Large intestine (tissue), 3 donors: ENCODE measurements around the gene RRN3. TPM values are rescaled to one million over a fixed set of nuclear protein-coding genes. Genes with fewer than 3 reads are reported as not detected.
"Not testable (repeated sequence)": the region's sequence is repeated elsewhere in the genome, so short reads cannot be mapped to it uniquely, and the experiment has no call there.

Experiments
- DNase-seq, 2 donors: peaks; one replicate each; pipeline versions ENCODE4 v3.0.0 to v3.0.0-alpha.2; 2013
- H3K27ac ChIP-seq: one replicate; pipeline ENCODE4 v1.5.1; 2013; ENCODE audit warnings: low read length
- H3K27me3 ChIP-seq: 2 replicates; pipeline ENCODE4 v1.6.1; 2013; ENCODE audit warnings: low read length; ENCODE audit not compliant: control insufficient read depth, insufficient read depth
- H3K36me3 ChIP-seq: 2 replicates; pipeline ENCODE4 v1.6.1; 2013; ENCODE audit warnings: low read length; ENCODE audit not compliant: control insufficient read depth, insufficient read depth
- H3K4me1 ChIP-seq: one replicate; pipeline ENCODE4 v1.6.1; 2013; ENCODE audit warnings: low read length; ENCODE audit not compliant: control insufficient read depth, insufficient read depth
- H3K4me3 ChIP-seq: one replicate; pipeline ENCODE4 v1.5.1; 2013; ENCODE audit warnings: low read length
- H3K9me3 ChIP-seq: one replicate; pipeline ENCODE4 v1.6.1; 2013; ENCODE audit warnings: mild to moderate bottlenecking, low read depth, low read length, moderate library complexity; ENCODE audit not compliant: control insufficient read depth
- WGBS: methylation state at CpG from one replicate; pipeline ENCODE4 v1.1.5; 2013; ENCODE audit warnings: low lambda C conversion rate; ENCODE audit not compliant: insufficient coverage; 5-methylcytosine and 5-hydroxymethylcytosine counted together
- polyA plus RNA-seq: library from polyadenylated mRNA; unstranded; fragments of 120-200 nt; gene quantifications from one replicate; pipeline ENCODE4 v1.2.1, GENCODE V29; 2013

The RRN3 gene
- polyA plus RNA-seq, 1 donor = 41.7 TPM

GRCh38 chr16:15034266-15035162 is 59.6 kb downstream of the RRN3 start:
- H3K27me3 ChIP-seq = no peaks in the 10 kb centered on the region
- H3K4me1 ChIP-seq = no peaks in the 10 kb centered on the region
- 80% methylated on average over 1 of the region's 23 CpGs for WGBS
- no peak for DNase-seq
- H3K36me3 ChIP-seq = peaks cover 83% of the 10 kb centered on the region
- H3K9me3 ChIP-seq = no peaks in the 10 kb centered on the region
- no peak overlapping the region for H3K27ac ChIP-seq
- no peak overlapping the region for H3K4me3 ChIP-seq

GRCh38 chr16:15033309-15033707 is 60.8 kb downstream of the RRN3 start:
- Histone ChIP-seq H3K4me1 (no peaks in the 10 kb centered on the region), H3K27ac (no peak overlapping the region), H3K27me3 (no peaks in the 10 kb centered on the region), H3K4me3 (no peak overlapping the region), H3K9me3 (no peaks in the 10 kb centered on the region), H3K36me3 (peaks cover 84% of the 10 kb centered on the region)
- no peak for DNase-seq
- WGBS = no CpG with 5 or more reads among the region's 14 CpGs

DNA sequence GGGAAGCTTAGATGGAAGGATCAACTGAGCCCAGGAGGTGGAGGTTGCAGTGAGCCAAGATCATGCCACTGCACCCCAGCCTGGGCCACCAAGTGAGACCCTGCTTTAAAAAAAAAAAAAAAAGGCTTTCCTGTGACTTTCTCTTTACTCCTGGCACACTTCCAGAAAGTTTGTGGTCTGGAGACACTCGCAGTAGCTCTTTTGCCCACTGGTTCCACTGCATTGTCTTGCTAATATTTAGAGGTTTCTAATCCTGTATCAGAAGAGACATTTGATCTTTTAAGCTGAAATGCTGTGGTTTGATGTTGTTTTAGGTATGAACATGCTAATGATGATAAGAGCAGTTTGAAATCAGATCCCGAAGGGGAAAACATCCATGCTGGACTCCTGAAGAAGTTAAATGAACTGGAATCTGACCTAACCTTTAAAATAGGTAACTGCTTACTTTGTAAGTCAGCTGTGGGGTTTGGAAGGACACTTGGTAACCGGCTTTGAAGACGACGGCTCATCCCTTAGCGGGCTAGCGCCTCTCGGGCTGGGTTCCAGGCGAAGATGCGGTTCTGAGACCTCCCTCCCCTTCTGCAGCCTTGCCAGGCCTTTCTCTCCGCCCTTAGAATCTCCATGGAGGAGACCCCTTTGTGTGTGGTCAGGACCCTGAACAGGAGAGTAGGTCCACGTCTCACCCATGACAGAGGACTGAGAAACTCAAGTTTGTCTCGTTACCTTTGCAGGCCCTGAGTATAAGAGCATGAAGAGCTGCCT is 61.3 kb downstream of the RRN3 start:
- H3K36me3 ChIP-seq = peaks cover 85% of the 10 kb centered on the region
- H3K27ac ChIP-seq = no peak overlapping the region
- H3K9me3 ChIP-seq = no peaks in the 10 kb centered on the region
- no CpG with 5 or more reads among the region's 13 CpGs for WGBS
- DNase-seq = no peak
- no peaks in the 10 kb centered on the region for H3K4me1 ChIP-seq
- no peaks in the 10 kb centered on the region for H3K27me3 ChIP-seq
- H3K4me3 ChIP-seq = no peak overlapping the region

DNA sequence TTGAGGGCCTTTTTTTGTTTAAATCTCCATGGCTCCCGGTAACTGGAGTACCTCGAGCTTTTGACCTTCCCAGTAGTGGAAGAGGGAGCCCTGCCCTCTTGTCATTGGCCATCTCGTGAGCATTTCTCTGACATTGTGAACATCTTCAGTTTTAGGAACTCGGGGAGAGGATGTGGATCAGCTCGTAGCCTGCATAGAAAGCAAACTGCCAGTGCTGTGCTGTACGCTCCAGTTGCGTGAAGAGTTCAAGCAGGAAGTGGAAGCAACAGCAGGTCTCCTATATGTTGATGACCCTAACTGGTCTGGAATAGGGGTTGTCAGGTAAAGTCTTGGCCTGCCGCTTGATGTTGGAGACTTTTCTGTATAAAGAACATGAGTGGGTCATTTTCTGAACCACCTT is 62.5 kb downstream of the RRN3 start:
- no peak for DNase-seq
- H3K4me1 ChIP-seq = no peaks in the 10 kb centered on the region
- peaks cover 84% of the 10 kb centered on the region for H3K36me3 ChIP-seq

GRCh38 chr16:15031179-15031578 is 62.9 kb downstream of the RRN3 start:
- no peaks in the 10 kb centered on the region for H3K27me3 ChIP-seq
- H3K9me3 ChIP-seq = no peaks in the 10 kb centered on the region
- H3K36me3 ChIP-seq = peaks cover 81% of the 10 kb centered on the region
- H3K4me1 ChIP-seq = no peaks in the 10 kb centered on the region
- DNase-seq = no peak
- no CpG with 5 or more reads among the region's 2 CpGs for WGBS
- no peak overlapping the region for H3K27ac ChIP-seq
- no peak overlapping the region for H3K4me3 ChIP-seq

More for the DNA sequence above, 62.5 kb downstream of the RRN3 start:
- Histone ChIP-seq H3K27me3 (no peaks in the 10 kb centered on the region), H3K4me3 (no peak overlapping the region), H3K27ac (no peak overlapping the region), H3K9me3 (no peaks in the 10 kb centered on the region)
- WGBS = no CpG with 5 or more reads among the region's 8 CpGs

DNA sequence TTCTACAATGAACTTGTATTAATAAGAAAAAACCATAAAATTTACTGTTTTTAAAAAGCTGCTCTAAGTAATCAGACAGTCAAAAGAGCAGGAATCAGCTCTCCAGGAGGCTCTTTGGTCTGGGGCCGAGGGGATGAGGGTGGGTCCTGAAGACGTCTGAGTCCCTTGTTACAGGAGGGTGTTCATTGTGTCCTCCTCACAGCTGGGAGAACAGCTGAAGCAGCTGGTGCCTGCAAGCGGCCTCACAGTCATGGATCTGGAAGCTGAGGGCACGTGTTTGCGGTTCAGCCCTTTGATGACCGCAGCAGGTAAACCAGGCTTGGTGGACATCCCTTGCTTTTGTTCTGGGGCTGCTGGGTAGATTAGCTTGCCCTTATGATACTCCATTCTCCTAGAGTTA is 64.3 kb downstream of the RRN3 start:
- not testable (repeated sequence) for H3K4me3 ChIP-seq, H3K9me3 ChIP-seq, H3K27ac ChIP-seq, H3K27me3 ChIP-seq, DNase-seq, H3K4me1 ChIP-seq
- WGBS = no CpG with 5 or more reads among the region's 6 CpGs
- peaks cover 79% of the 10 kb centered on the region for H3K36me3 ChIP-seq

DNA sequence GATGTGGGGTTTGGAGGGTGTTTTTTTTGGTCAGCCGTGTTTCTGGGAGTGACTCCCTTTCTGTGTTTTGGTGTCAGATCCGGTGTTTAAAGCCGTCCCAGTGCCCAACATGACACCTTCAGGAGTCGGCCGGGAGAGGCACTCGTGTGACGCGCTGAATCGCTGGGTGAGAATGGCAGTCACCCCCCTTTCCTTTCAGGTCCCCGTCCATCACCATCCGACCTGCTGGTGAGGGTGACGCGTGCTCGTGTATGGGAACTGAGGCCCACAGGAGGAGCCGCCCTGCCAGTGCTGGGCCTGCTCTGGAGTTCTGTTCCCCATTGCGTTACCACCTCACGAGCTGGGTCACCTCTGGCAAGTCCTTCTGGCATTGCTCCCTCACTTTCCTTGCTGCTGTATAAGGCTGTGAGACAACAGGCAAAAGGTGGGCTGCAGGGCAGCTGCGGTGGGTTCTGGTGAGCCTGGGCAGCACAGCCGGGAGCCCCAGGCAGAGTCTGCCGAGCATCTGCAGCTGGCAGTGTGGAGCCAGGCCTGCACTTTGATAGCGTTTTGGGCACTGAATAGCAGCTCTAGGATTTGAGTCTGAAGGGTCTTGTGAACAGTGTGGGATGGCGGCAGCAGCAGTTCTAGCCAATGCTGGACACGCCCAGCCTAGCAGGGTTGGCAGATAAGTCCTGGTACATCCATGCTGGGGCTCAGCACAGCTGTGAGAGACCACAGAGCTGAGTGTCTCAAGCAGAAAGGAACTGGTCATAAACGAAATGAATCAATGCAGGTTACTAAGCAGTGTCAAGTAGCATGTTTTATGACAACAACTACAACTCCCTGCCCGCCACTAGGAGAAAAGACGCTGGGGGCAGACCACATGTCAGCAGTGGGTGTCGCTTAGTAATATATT is 65.0 kb downstream of the RRN3 start:
- peaks cover 77% of the 10 kb centered on the region for H3K36me3 ChIP-seq
- WGBS = no CpG with 5 or more reads among the region's 27 CpGs

DNA sequence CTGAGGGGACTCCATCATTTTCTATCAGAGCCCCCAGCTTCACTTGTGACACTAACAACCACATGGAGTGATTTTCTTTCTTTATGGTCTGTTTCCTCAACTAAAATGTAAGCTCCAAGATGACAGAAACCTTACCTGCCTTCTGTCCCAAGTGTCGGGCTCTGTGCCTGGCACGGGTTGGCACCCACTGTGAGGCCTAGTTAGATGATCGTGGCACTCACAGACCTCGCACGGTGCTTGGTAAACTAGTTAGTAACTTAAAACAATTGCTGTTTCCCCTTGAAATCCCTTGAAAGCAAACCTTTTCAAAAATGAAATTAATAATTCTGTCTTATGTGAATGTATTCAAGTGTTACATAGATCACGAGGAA is 65.7 kb downstream of the RRN3 start:
- 100% methylated on average over 1 of the region's 6 CpGs for WGBS
- H3K36me3 ChIP-seq = peaks cover 77% of the 10 kb centered on the region
- DNase-seq, H3K9me3 ChIP-seq, H3K27me3 ChIP-seq, H3K4me3 ChIP-seq, H3K27ac ChIP-seq, H3K4me1 ChIP-seq: not testable (repeated sequence)

More for the DNA sequence above, 65.0 kb downstream of the RRN3 start:
- DNase-seq, H3K4me1 ChIP-seq, H3K27ac ChIP-seq, H3K4me3 ChIP-seq, H3K9me3 ChIP-seq, H3K27me3 ChIP-seq: not testable (repeated sequence)

DNA sequence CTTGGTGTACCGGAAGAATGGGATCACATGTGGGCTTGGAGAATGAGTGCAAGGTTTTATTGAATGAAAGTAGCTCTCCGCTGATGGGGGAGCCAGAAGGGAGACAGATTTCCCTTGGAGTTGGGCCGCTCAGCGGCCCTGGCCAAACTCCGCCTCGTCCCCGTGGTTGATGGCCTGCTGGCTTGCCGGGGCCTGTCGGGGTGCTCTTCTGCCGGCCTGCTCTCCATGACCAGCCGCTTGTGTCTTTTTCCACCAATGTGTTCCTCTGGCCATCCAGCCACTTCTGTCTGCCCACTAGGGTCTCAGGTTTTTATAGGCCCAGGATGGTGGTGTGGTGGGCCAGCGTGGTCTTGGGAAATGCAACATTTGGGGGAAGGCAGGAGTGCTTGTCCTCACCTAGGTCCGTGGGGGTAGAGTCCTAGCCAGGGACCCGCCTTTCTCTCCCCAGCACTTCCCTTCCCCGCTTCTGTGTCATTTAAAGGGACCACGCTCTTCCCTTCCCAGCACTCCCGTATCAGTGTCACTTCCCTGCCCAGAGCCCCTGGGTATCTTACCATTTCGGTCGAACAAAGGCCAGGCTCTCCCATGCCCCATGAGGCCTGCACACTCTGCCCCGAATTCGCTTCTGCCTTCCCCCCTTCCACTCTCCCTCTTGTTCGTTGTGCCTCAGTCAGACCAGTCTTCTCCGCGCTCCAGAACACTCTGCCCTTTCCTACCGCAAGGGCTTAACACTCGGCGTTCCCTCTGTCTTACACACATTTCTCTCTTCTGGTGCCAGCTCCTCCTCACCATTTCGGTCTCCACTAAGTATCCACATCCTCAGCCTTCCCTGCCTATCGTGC is 66.3 kb downstream of the RRN3 start:
- DNase-seq, H3K27ac ChIP-seq, H3K27me3 ChIP-seq, H3K9me3 ChIP-seq, H3K4me3 ChIP-seq, H3K4me1 ChIP-seq: not testable (repeated sequence)
- 76% methylated on average over 2 of the region's 29 CpGs for WGBS
- peaks cover 77% of the 10 kb centered on the region for H3K36me3 ChIP-seq
